Stimulated activated CD8-positive, alpha-beta memory T cell treated with anti-CD3 and anti-CD28 coated beads, Interleukin-4, amount 100 ng/mL, for 1 hour (primary cell): ENCODE measurements around the gene TAC4.
A peak's percentile ranks its signal among the peaks of the same experiment; 100 is the strongest.

Experiments used
- DNase-seq, 2 donors: peaks; one replicate each; pipeline ENCODE4 v3.0.0-alpha.2; 2020; ENCODE audit warnings: low read depth in 2 of 2, low spot score in 1 of 2

TAC4 gene

GRCh38 chr17:49815761-49816281 lies 32.0 kb downstream of the TAC4 start:
- DNase-seq: no peak

- no peak for DNase-seq
Observed at GRCh38 chr17:49814781-49815529, 32.9 kb downstream of the TAC4 start.

DNA sequence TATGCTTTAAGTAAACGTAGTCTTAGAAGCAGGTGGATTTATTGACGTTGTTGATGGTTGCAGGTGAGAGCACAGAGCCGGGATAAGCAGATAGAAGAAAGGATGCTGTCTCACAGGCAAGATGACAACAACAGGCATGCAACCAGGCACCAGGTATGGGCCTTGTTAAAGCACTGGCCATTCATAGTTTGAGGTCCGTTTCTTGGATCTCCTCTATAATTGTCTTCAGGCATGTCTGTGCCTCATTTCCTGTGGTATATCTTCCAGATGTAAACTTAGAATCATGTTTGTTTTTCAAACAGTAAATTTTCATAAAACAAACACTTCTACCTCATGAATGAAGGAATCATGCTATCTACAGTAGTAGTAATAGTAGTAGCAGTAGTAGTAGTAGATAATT lies 38.8 kb downstream of the TAC4 start:
- no peak for DNase-seq

GRCh38 chr17:49798738-49799137 lies 49.1 kb downstream of the TAC4 start:
- no peak for DNase-seq

GRCh38 chr17:49798182-49798581 lies 49.7 kb downstream of the TAC4 start:
- DNase-seq: no peak

DNA sequence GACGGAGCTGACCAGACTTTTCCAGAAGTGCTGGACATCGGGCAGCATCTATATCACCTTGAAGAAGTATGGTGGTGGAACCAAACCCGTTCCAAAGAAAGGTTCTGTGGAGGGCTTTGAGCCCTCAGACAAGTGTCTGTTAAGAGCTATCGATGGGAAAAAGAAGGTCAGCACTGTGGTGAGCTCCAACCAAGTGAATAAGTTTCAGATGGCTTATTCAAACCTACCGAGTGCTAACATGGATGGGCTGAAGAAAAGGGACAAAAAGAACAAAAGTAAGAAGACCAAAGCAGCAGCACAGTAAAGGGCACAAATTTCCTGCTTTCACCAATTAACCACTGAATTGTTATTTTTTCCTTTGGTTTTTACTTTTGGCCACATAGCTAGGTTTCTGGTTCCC lies 52.5 kb downstream of the TAC4 start:
- DNase-seq: no peak

GRCh38 chr17:49793309-49793708 lies 54.6 kb downstream of the TAC4 start:
- DNase-seq: no peak

- DNase-seq: no peak
Observed at GRCh38 chr17:49789243-49789578, 58.7 kb downstream of the TAC4 start.

- peak; percentile 93 to 95 for DNase-seq
Observed at GRCh38 chr17:49788478-49789242, 59.2 kb downstream of the TAC4 start, which contains the start of gene KAT7. Gene KAT7, plus strand, starts transcription at chr17:49788681. Its CDS starts 154 bp downstream, at chr17:49788835.
